ENCODE results near the gene CPNE4.
A peak's percentile ranks its signal among the peaks of the same experiment; 100 is the strongest.

CPNE4 gene

DNA sequence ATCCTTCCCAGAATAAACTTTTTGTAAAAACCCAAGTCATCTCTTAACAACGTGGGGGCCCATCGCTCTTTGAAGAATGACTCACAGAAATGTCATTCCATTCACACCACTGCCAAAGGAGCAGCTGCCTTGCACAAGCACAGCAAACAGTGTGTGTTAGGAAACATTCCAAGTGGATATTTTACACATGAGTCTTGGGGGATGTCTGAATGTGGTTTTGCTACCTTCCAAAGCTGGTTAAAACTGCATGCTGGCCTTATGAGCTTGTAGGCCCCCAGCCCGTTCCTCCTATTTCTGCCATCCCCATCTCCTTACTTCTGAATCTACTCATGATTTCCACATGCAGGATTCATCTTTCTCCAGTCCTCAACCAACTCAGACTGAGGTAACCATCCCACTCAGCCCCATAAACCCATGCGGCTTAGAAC lies 130.8 kb downstream of the CPNE4 start:
- TF ChIP-seq, protein P1, sequence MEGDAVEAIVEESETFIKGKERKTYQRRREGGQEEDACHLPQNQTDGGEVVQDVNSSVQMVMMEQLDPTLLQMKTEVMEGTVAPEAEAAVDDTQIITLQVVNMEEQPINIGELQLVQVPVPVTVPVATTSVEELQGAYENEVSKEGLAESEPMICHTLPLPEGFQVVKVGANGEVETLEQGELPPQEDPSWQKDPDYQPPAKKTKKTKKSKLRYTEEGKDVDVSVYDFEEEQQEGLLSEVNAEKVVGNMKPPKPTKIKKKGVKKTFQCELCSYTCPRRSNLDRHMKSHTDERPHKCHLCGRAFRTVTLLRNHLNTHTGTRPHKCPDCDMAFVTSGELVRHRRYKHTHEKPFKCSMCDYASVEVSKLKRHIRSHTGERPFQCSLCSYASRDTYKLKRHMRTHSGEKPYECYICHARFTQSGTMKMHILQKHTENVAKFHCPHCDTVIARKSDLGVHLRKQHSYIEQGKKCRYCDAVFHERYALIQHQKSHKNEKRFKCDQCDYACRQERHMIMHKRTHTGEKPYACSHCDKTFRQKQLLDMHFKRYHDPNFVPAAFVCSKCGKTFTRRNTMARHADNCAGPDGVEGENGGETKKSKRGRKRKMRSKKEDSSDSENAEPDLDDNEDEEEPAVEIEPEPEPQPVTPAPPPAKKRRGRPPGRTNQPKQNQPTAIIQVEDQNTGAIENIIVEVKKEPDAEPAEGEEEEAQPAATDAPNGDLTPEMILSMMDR (conservative IDR thresholded peaks at IDR 0.05; ENCODE audit: low read depth): no peak
- peak; percentile 50 for DNase-seq (ENCODE audit: low spot score)
- ChIA-PET CTCF (no interaction called here), POLR2A (ENCODE audit: low non-redundant PET) (no interaction called here)
- no peak overlapping the region for H3K27ac ChIP-seq

DNA sequence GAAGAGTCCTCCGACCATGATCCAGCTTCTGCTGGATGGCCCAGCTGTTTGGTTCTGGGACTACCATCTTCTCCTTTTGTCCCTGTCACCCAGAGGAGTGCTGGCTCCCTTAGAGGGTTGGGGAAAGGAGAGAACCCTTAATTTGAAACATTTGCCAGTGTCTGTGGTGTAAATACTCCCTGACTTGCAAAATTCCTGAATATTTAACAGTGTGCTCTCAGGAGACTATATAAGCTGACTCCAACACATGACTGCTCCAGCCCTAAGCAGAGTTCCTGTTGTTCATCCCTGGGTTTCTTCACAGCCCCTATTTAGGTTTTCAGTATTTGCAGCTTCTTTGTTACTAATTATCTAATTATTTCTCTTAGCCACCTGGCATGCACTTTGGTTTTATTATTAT lies 133.1 kb downstream of the CPNE4 start:
- CTCF ChIA-PET: interaction anchor here (0.6 kb wide), 1 partner anchor 110 kb away, joined by 3 read pairs; no protein-coding TSS in a partner anchor
- DNase-seq (ENCODE audit: low spot score): no peak
- no peak overlapping the region for H3K27ac ChIP-seq
- TF ChIP-seq, protein P1 (conservative IDR thresholded peaks at IDR 0.05; ENCODE audit: low read depth): no peak
- POLR2A ChIA-PET (ENCODE audit: low non-redundant PET): no interaction called here

DNA sequence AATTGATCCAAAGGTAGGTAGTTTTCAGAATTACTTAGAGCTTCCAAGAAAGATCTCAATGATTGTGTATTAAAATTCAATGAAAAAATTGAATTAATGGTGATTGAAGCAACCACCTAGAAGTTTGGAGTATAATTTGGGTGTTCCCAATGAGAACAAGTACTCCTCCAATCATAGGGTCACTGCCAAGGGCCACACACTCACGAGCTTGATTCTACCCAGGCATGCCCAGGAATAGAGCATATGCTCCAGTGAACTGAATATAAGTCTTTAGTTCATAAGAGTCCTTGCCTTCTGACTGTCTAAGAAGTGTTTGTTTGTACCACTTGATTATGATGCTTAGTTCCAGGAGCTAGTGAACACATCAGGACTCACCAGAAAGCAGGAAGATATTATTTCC lies 133.9 kb downstream of the CPNE4 start:
- ChIA-PET POLR2A (ENCODE audit: low non-redundant PET) (no interaction called here), CTCF (interaction anchor here (0.6 kb wide), 2 partner anchors 110 to 138 kb away, joined by 3 to 4 read pairs; no protein-coding TSS in a partner anchor)
- TF ChIP-seq, protein P1 (conservative IDR thresholded peaks at IDR 0.05; ENCODE audit: low read depth): no peak
- DNase-seq (ENCODE audit: low spot score): no peak
- H3K27ac ChIP-seq: no peak overlapping the region

DNA sequence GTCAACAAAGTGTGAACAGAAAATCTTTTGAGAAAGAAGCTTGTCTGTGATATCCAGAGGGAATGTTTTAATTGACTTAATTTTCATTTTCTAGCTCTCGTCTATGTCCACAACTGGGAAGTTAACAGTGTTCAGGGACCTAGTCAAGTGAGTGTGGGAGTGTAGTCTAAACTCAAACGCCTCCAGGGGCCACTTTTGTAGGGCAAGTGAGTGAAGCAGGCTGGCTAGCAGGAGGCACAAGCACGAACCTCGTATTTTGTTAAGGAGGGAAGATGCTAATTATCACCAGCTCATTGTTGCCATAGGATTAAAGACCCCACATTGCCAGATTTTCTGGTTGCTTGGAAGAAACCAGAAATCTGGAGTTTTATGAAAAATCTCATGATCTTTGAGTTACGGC lies 135.8 kb downstream of the CPNE4 start:
- ChIA-PET POLR2A (ENCODE audit: low non-redundant PET) (no interaction called here), CTCF (interaction anchor here (0.9 kb wide), 1 partner anchor 308 kb away, joined by 3 read pairs; no protein-coding TSS in a partner anchor)
- DNase-seq (ENCODE audit: low spot score): no peak
- H3K27ac ChIP-seq: no peak overlapping the region
- TF ChIP-seq, protein P1 (conservative IDR thresholded peaks at IDR 0.05; ENCODE audit: low read depth): no peak

DNA sequence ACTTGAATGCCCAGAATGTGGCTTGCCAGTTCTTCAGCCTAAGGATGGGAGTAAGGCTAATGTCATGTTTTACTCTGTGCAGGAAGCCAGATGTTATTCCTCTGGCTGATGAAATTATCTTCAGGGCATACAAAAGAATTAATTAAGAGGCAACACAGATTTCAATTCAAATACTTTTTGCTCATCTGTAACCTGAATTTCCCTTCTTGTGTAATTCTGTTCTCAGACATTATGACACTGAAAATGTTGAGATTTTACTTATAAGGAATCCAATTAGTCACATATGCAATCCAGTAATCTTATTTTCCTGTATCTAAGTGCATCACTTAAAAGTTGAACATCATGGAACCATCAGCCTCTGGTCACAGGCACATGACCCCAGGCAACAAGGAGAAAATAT lies 136.5 kb downstream of the CPNE4 start:
- POLR2A ChIA-PET (ENCODE audit: low non-redundant PET): no interaction called here
- no peak overlapping the region for H3K27ac ChIP-seq
- TF ChIP-seq, protein P1 (conservative IDR thresholded peaks at IDR 0.05; ENCODE audit: low read depth): no peak
- CTCF ChIA-PET: interaction anchor here (0.9 kb wide), 1 partner anchor 308 kb away, joined by 3 read pairs; no protein-coding TSS in a partner anchor
- DNase-seq (ENCODE audit: low spot score): no peak

DNA sequence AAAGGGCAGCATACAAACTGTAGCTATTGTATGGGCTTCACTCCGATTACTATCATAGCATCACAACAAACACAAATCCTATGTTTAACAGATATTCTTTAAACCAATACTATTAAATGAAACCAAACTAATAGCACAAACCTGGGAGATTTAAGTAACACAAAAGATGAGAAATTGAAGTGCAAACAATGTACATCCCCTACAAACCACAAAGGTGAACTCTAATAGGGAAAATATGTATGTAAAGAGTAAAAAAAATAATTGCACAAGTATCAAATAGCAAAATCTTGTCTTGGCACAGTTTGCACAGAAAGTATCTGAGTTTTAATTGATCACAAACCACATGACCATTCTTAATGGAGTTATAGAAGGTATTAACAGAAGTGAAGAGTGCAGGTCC lies 138.5 kb downstream of the CPNE4 start:
- DNase-seq (ENCODE audit: low spot score): no peak
- ChIA-PET POLR2A (ENCODE audit: low non-redundant PET) (no interaction called here), CTCF (no interaction called here)
- TF ChIP-seq, protein P1 (conservative IDR thresholded peaks at IDR 0.05; ENCODE audit: low read depth): no peak
- no peak overlapping the region for H3K27ac ChIP-seq

DNA sequence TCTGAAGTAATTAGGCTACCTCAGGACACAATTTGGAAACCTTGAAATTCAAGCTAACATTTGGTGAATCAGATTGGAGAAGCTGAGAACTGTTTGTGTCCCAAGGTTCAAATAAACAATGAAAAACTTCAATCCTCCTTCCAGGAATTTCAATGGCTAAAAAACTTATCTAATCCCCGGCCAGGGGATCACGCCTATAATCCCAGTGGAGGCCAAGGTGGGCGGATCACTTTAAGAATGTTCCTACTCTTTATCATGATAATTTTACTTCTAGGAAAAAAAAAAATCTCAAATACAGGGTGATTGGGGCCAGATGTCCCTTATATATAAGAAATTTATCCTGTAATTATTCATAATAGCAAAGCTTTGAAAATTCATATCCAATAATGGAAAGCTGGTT lies 139.0 kb downstream of the CPNE4 start:
- DNase-seq (ENCODE audit: low spot score): no peak
- TF ChIP-seq, protein P1 (conservative IDR thresholded peaks at IDR 0.05; ENCODE audit: low read depth): no peak
- POLR2A ChIA-PET (ENCODE audit: low non-redundant PET): no interaction called here
- H3K27ac ChIP-seq: no peak overlapping the region
- CTCF ChIA-PET: no interaction called here

All from RWPE1 (cell line).